K562 (cell line): Measurements from ENCODE around the gene WDR1. TPM values are rescaled to one million over a fixed set of nuclear protein-coding genes. Genes with fewer than 3 reads are reported as not detected.

Experiments used
- GTF3C2 ChIP-seq: IDR thresholded peaks from 3 replicates; pipeline ENCODE4 v1.6.1; 2011; ENCODE audit warnings: borderline replicate concordance, mild to moderate bottlenecking, moderate library complexity; ENCODE audit not compliant: insufficient read length; ENCODE audit errors: extremely low read depth
- POLR2G ChIP-seq: fragments of 200-400 bp; formaldehyde crosslinking; IDR thresholded peaks from 2 replicates; pipeline ENCODE4 v1.6.1; 2017; ENCODE audit warnings: low read depth, mild to moderate bottlenecking, antibody characterized with exemption, low read length, moderate library complexity
- SMC3 ChIP-seq: conservative IDR thresholded peaks from 2 replicates; pipeline ENCODE4 v1.6.1; 2011; ENCODE audit warnings: low read depth, low read length, improper control_type of control experiment; ENCODE audit not compliant: insufficient read depth
- TSHZ1 ChIP-seq: fragments of 250-450 bp; sonication (Bioruptor Pico); IDR thresholded peaks from 2 replicates; pipeline ENCODE4 v1.4.0; 2020; ENCODE audit warnings: mild to moderate bottlenecking, moderate library complexity
- polyA plus RNA-seq, 8 experiments: library from polyadenylated mRNA; depleted of rRNA in 4 of 8; stranded (reverse) in 5 of 8; unstranded in 3 of 8; fragments of >200 nt; fragmentation: Nextera tagmentation in 2 of 8; fragmentation: Illumina TruSeq in 1 of 8; extraction: Ambion mirVana in 2 of 8; extraction: Trizol in 1 of 8; gene quantifications; 2 replicates each; pipeline versions ENCODE4 v1.2.1 to v1.2.3, GENCODE V29; 2011 to 2014; ENCODE audit warnings: inconsistent platforms in 1 of 8, missing spikeins in 1 of 8
- total RNA-seq, 7 experiments: library from RNA; depleted of rRNA in 6 of 7; stranded (reverse); fragments of >200 nt in 6 of 7; fragmentation: Illumina TruSeq in 2 of 7; extraction: Trizol in 2 of 7; gene quantifications; 2 replicates each; pipeline versions ENCODE4 v1.2.1 to v1.2.3, GENCODE V29; 2011 to 2021; ENCODE audit warnings: low replicate concordance in 1 of 7

WDR1 gene
- total and polyA plus RNA-seq, 9 of the 15 experiments (the other 6 are each of a cell fraction or from before 2014, with no cell fraction given): 16.1 to 213 (median 125) TPM

DNA sequence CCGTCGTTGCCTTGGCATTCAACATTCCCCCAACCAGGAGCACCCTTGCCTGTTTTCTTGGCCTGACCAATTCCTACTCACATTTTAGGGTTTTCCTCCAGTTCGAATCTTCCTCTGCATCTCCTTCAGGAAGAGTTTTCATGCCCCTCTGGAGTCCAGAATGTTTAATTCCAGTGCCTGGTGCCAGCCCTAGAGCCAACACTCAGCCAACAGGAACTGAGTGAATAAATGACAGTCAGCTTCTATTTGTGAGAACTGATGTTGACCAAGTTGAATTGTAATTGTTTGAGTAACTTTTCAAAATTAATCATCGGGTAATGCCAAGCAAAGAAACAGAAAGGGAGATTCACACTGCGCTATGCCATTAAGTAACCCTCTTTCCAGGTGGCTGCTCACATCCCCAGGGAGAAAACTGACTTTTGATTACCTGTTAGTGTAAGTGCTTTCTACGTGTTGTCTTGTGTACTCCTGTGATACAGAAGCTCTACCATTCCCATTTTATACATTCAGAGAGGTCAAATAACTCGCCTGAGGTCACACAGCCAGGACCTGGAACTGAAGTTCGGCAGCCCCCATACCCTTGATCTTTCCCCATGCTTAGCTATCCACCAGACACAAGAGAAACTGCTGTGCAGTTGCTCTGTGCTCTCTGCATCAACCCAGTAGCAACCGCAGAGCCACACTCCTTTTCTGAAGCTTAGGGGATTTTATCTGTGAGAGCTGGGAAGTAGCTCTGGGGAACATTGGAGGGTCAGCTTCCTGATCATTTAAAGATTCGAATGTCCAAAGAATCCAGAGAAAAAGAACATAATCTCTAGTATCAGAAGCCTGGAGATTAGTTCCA lies 76.3 kb downstream of the WDR1 start (continued):
- TF ChIP-seq TSHZ1 (no peak), SMC3 (no peak), POLR2G (no peak), GTF3C2 (no peak)
